ENCODE measurements around the gene NTNG1.

GRCh38 chr1:107188160-107188559 lies 47.3 kb downstream of the NTNG1 start:
- TF ChIP-seq, protein P1, sequence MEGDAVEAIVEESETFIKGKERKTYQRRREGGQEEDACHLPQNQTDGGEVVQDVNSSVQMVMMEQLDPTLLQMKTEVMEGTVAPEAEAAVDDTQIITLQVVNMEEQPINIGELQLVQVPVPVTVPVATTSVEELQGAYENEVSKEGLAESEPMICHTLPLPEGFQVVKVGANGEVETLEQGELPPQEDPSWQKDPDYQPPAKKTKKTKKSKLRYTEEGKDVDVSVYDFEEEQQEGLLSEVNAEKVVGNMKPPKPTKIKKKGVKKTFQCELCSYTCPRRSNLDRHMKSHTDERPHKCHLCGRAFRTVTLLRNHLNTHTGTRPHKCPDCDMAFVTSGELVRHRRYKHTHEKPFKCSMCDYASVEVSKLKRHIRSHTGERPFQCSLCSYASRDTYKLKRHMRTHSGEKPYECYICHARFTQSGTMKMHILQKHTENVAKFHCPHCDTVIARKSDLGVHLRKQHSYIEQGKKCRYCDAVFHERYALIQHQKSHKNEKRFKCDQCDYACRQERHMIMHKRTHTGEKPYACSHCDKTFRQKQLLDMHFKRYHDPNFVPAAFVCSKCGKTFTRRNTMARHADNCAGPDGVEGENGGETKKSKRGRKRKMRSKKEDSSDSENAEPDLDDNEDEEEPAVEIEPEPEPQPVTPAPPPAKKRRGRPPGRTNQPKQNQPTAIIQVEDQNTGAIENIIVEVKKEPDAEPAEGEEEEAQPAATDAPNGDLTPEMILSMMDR (IDR thresholded peaks at IDR 0.05), result no peak
- TF ChIP-seq POLR2A (IDR thresholded peaks at IDR 0.05), result no peak
- no peak for TF ChIP-seq EP300 (IDR thresholded peaks at IDR 0.05)

Measured in ovary (tissue), 3 donors.